Measurements from ENCODE around the gene DNAH3. TPM values are rescaled to one million over a fixed set of nuclear protein-coding genes. Genes with fewer than 3 reads are reported as not detected.

DNAH3 gene
- total and polyA plus RNA-seq, 2 of the 8 experiments (the other 6 are each of a cell fraction or from before 2014, with no cell fraction given): 0.57 to 0.71 TPM

- Histone ChIP-seq H2AFZ (ENCODE audit: low read length) (peak within 1 kb of the TSS; percentile 68), H3K27me3 (replicated peaks in 1 of 4; ENCODE audit: control insufficient read depth in 3 of 4, extremely low read depth in 1 of 4, insufficient read depth in 3 of 4, low read length in 3 of 4) (no peaks in the 10 kb centered on the region), H4K8ac (ENCODE audit: extremely low read depth, insufficient read depth, low read length) (peak within 1 kb of the TSS; percentile 96; the same call in 1 of the 2 replicates), H3K9ac (replicated peaks in 1 of 4; ENCODE audit: extremely low read depth in 1 of 4, low read depth in 3 of 4, low read length in 3 of 4) (peak within 1 kb of the TSS; percentile 89 to 98 (median 96)), H3K27ac (ENCODE audit: low read depth, low read length) (peak within 1 kb of the TSS; percentile 97), H2BK20ac (ENCODE audit: low read length) (no peak within 1 kb of the TSS), H4K91ac (replicated peaks; ENCODE audit: insufficient read length, low read length) (peak within 1 kb of the TSS; percentile 34), H3K4me2 (ENCODE audit: insufficient read depth in 1 of 2, low read depth in 2 of 2, low read length in 2 of 2) (peak within 1 kb of the TSS; percentile 89 to 97), H3K36me3 (ENCODE audit: control insufficient read depth in 2 of 4, insufficient read depth in 4 of 4, low read length in 3 of 4) (peaks cover 0 to 11% (median 4%) of the 10 kb centered on the region in 4 experiments; a peak in 4 of 8 replicates), H2BK15ac (ENCODE audit: low read length) (no peak within 1 kb of the TSS), H2BK5ac (ENCODE audit: low read depth, low read length) (peak within 1 kb of the TSS; percentile 93), H3K23ac (ENCODE audit: insufficient read length) (no peak within 1 kb of the TSS), H3K4ac (replicated peaks; ENCODE audit: insufficient read length, low read depth, low read length) (no peak within 1 kb of the TSS), H3K9me3 (ENCODE audit: insufficient read depth in 2 of 2, low read depth in 1 of 2, low read length in 1 of 2) (no peaks in the 10 kb centered on the region), H3K56ac (replicated peaks; ENCODE audit: insufficient read length, low read depth, low read length) (peak within 1 kb of the TSS; percentile 36), H3K4me3 (ENCODE audit: extremely low read depth in 1 of 4, insufficient read depth in 2 of 4, low read depth in 3 of 4, low read length in 4 of 4) (peak within 1 kb of the TSS; percentile 86 to 96 (median 90)), H3K79me1 (ENCODE audit: low read depth, low read length) (peaks cover 2% of the 10 kb centered on the region), H4K20me1 (replicated peaks in 1 of 2; ENCODE audit: control insufficient read depth in 1 of 2, insufficient read depth in 2 of 2, low read length in 2 of 2) (no peaks in the 10 kb centered on the region), H4K5ac (ENCODE audit: insufficient read length, low read depth, low read length) (peak within 1 kb of the TSS; percentile 53), H3K4me1 (replicated peaks in 1 of 4; ENCODE audit: control insufficient read depth in 3 of 4, insufficient read depth in 4 of 4, low read length in 3 of 4) (peaks cover 0 to 9% (median 3%) of the 10 kb centered on the region in 4 experiments; a peak in 3 of 7 replicates), H2BK120ac (replicated peaks; ENCODE audit: low read depth, low read length) (no peak within 1 kb of the TSS), H3K18ac (ENCODE audit: extremely low read depth, low read length) (peak within 1 kb of the TSS; percentile 89), H3K23me2 (ENCODE audit: low read depth, low read length) (peaks cover 6% of the 10 kb centered on the region; the same call in 1 of the 2 replicates), H2AK5ac (ENCODE audit: low read depth, low read length) (no peak within 1 kb of the TSS), H3K14ac (ENCODE audit: insufficient read length) (no peak within 1 kb of the TSS), H2BK12ac (ENCODE audit: low read depth, low read length) (peak within 1 kb of the TSS; percentile 90), H3K79me2 (ENCODE audit: control insufficient read depth in 1 of 2, insufficient read depth in 2 of 2, low read length in 2 of 2) (peaks cover 6 to 61% of the 10 kb centered on the region in 2 experiments; a peak in 2 of 4 replicates)
- POLR2A ChIA-PET (ENCODE audit: partially characterized antibody): interaction anchor here (0.6 to 2.9 kb wide), 20 partner anchors 9 to 149 kb away, joined by 3 to 16 read pairs (median 3); partner anchors contain the start of genes ERI2 and REXO5
- WGBS, 2 experiments (ENCODE audit: extremely low coverage in 1 of 2, insufficient coverage in 1 of 2, insufficient read length in 1 of 2, insufficient replicate concordance in 2 of 2, low coverage in 1 of 2, low lambda C conversion rate in 2 of 2, missing lambda C conversion rate in 1 of 2): 1% methylated on average over 36 of the region's 62 CpGs; no CpG with 5 or more reads in 1 of the 2 experiments
- FAIRE-seq: no peak
- CTCF ChIA-PET (ENCODE audit: partially characterized antibody): interaction anchor here (0.7 to 1.0 kb wide), 4 partner anchors 13 to 183 kb away, joined by 3 read pairs; no protein-coding TSS in a partner anchor
- DNase-seq (ENCODE audit: low read depth in 1 of 2, low spot score in 2 of 2): peak; percentile 91 to 94
- TF ChIP-seq E2F6 (IDR thresholded peaks at IDR 0.05) (no peak), ATF3 (IDR thresholded peaks at IDR 0.05; ENCODE audit: insufficient read depth, low read depth, low read length) (peak; percentile 68; the same call in 1 of the 2 replicates), POU5F1 (IDR thresholded peaks at IDR 0.05; ENCODE audit: low read depth, low read length) (no peak), SP4 (IDR thresholded peaks at IDR 0.05; ENCODE audit: low read length) (no peak; the same call in 1 of the 2 replicates), GABPA (IDR thresholded peaks at IDR 0.05; ENCODE audit: borderline replicate concordance, insufficient read depth, low read length) (no peak), RBBP5 (IDR thresholded peaks at IDR 0.05; ENCODE audit: borderline replicate concordance, low read depth, low read length) (peak; percentile 83; the same call in 1 of the 2 replicates), TAF7 (optimal IDR thresholded peaks at IDR 0.05; ENCODE audit: borderline replicate concordance, low read depth, low read length) (peak; percentile 84), SAP30 (IDR thresholded peaks at IDR 0.05; ENCODE audit: insufficient read depth, insufficient replicate concordance, low read length) (no peak), ASH2L (IDR thresholded peaks at IDR 0.05; ENCODE audit: low read length) (peak; percentile 31), JUN (IDR thresholded peaks at IDR 0.05; ENCODE audit: low read depth, low read length) (no peak)
Measured at GRCh38 chr16:20900299-20901067, 250.2 kb downstream of the DNAH3 start, which contains the start of the genes DCUN1D3 and LYRM1. Gene DCUN1D3, minus strand, starts transcription at chr16:20900358. Its CDS starts 37,820 bp downstream, at chr16:20862538. Gene LYRM1, plus strand, starts transcription at chr16:20900771. Its CDS starts 14,785 bp downstream, at chr16:20915556.

Measured in H1 (cell line).